NCI-H82 treated with DMSO at 0.1 percent for 48 hours (cell line): ENCODE measurements around the gene MAFG.
A peak's percentile ranks its signal among the peaks of the same experiment; 100 is the strongest.
"Not testable (repeated sequence)": the region's sequence is repeated elsewhere in the genome, so short reads cannot be mapped to it uniquely, and the experiment has no call there.

Experiments used
- DNase-seq: peaks from one replicate; lab custom pipeline; 2025; ENCODE audit not compliant: unreplicated experiment; lab: John Stamatoyannopoulos, UW

Gene MAFG

DNA sequence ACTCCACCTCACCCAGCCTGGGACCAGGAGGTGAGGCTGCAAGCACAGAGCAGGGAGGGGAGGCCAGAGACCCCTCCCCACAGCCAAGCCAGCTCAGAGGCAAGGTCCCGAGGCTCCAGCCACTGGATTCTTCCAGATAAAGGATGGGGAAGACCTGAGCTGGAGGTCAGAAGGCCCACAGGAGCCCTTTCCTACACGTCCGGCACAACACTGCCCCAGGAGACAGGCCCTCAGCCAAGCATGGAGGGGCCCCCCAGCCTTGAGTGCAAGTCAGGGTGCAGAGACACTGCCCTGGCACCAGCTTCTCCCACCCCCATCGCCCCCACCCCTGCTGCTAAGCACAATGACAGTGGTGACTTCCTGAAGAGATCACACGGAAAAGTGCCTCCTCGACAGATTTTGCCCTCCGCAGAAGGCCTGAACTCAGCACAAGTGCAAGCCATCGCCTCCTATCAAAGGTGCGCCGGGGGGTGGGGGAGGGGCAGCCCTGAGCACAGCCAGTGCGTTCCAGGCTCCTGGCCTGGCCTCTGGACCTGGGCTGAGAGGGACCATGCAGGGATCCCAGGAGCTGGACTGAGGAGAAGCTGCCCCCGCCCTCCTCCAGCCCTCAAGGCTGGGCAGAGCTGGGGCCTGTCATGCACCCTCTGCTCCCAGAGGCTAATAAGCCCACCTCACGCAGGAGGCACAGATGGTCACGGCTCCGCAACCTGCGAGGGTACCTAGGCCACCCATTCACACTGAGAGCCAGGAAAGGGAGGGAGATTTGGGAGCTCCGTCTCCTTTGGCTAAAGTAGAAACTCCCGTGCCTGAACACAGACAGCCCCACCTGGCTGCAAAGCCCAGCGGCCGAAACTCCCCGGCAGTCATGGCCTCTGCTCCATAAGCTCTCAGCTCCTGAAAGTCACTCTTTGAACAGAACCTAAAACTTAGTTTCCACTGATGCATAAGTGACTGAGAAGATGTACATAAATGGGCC is 2.7 kb downstream of the MAFG start:
- DNase-seq, result no peak

- no peak for DNase-seq
These were observed 4.0 kb downstream of the MAFG start for GRCh38 chr17:81923302-81924260.

- no peak for DNase-seq
These were observed 4.8 kb downstream of the MAFG start for GRCh38 chr17:81922566-81923301.

- DNase-seq, result no peak
These were observed 5.5 kb downstream of the MAFG start for GRCh38 chr17:81921996-81922565.

- DNase-seq, result no peak
These were observed 6.0 kb downstream of the MAFG start for GRCh38 chr17:81921537-81921862.

DNA sequence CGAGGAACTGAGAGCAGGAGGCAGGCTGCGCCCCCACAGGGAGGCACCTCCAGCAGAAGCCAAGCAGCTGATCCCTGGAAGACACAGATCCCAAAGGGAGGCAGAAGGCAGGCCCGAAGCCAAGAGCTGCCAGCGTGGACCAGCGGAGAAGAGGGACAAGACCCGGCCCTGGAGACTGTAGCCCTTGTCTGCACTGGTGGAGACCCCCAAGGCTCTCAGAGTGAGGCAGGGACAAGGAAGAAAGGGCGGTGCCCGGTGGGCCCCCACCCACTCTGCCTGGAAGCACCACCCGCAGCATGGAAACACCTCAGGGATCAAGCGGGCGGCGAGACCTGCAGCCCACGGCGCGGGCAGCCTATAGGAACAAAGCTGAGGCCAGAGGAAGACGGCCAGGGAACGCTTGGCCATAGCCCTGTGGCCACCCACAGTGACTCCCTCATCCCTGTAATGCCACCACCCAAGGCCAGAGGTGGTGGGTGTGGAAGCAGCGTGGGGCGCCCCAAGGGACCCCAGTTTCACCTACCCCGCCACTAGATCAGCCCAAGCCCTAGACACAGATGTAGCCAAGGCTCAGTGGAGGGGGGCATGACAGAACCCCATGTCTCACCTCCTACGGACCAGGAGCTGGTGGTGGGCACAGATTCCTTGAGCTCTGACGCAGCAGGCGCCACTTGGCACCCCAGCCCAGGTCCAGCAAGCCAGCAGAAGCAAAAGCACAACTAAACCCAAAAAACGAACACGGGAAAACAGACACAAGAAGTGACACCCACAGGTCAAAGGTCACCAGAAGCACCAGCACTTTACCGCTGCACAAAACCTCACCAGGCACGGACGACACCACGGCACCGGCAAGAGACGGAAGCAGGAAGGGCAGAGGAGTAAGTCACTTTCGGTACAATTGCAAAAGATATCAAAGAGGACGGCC is 6.7 kb downstream of the MAFG start:
- no peak for DNase-seq

GRCh38 chr17:81918832-81919545 is 8.5 kb downstream of the MAFG start:
- DNase-seq, result no peak

DNA sequence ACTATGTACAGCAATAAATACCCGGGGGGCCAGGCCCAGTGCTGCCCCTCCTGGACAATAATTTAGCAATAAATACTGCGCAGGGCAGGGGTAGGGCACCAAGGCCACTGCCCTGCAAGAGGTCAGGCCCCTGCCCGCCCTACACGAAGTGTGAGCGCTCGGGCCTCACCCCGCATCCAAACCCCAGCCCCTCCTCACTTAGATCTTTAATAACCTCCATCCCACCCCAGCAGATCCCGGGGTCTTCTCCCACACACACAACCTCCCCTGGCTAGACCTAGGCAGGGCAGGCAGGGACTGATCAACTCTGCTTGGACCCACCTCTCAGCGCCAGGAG is 9.2 kb downstream of the MAFG start:
- DNase-seq, result not testable (repeated sequence)

DNA sequence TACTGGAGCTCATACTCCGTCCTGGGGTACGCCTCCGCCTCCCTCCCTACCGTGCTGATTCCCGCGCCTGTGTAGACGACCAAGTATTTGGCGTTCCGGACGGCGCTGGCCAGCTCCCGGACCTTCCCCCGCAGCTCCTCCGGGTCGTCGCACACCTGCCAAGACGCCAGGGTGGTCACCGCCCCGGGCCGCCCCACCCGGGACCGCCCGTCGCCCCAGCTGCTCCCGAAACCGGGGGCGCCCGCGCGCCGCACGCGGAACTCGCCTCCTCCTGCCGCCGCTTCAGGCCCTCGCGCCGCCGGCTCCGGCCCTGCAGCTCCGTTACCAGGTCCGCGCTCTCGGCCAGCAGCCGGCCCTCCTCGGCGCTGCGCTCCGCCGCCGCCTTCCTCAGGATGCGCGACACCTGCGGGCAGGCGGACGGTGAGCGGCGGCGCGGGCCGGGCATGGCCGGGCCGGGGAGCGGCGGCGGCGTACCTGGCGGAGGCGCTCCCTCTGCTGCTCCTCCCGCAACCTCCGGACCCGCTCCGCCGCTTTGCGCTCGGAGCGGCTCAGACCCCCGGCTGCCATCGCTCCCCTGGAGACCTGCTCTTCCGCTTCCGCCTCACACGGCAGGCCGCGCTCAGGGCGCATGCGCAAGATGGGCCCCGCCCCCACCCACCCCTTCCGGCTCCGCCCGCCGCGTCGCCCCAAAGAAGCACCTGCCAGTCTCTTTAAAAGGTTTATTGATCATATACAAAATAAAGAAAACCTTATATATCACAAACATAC is 9.8 kb downstream of the MAFG start, which contains the start of gene SIRT7:
TSS of gene SIRT7 (minus strand) at position 612 of the 768 bp plus-strand sequence. CDS start at position 567, 45 bp downstream.
- peak; percentile 34 for DNase-seq

DNA sequence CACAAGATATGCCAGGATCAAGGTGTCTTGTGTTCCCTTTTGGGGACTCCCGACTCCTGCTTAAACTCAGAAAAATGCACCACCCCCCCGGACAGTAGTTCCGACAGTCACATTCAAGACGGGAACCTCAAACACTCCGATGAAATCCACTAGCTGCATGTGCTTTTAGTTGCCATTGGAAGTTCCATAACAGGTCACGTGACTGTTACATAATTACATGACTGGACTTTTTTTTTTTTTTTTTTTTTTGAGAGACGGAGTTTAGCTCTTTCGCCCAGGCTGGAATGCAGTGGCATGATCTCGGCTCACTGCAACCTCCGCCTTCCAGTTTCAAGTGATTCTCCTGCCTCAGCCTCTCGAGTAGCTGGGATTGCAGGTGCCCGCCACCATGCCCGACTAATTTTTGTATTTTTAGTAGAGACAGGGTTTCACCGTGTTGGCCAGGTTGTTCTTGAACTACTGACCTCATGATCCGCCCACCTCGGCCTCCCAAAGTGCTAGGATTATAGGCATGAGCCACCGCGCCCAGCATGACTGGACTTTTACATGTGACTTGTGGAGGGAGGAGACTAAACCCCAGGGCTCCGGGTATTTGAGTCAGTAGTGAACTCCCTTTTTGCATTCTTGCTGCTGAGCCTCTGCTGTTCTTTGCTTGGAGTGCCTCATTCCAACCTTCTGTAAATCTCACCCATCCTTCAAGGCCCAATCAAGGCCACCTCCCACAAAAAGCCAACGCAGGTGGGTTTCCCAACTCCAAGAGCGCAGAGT is 11.1 kb downstream of the MAFG start:
- no peak for DNase-seq

GRCh38 chr17:81915331-81915730 is 12.2 kb downstream of the MAFG start:
- no peak for DNase-seq

- no peak for DNase-seq
These were observed 13.3 kb downstream of the MAFG start for GRCh38 chr17:81914103-81914850.

- DNase-seq, result no peak
These were observed 14.0 kb downstream of the MAFG start for GRCh38 chr17:81913394-81914102.

DNA sequence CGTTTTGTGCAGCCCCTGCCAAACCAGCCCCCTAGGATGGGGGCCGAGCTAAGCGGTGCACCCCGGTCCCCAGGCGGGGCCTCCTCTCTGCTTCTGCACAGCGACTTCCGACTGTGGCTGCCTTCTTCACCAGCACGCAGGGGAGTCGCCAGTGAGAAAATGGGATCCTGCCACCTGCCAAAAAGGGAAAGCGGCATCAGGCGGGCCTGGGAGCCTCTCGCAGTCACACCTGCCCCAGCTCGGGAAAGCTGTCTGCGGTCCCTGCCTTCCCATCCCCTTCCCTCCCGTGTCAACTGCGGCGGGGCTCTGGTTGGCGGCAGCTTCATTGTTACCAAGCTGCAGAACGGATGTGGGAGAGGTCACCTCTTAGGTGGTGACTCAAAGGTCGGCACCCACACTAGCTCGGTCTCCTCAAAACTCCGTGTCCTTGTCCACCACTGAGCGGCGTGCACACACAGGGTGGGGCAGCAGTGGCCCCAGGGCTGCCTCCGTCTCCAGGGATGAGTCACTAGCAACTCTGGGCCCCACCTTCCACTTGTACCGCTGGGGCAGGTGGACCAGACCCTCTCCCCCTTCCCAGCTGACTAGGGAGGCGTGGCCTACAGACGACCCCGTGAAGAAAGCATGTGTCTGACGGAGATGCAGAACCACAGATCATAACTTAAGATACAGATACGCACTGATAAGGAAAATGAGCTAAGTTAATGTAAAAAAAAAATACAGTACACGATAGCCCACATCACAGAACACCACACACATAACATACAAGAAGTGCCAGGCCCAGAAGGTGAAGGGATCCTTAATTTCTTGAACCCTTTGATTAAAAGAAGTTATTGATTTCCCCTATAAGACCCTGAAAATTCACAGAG is 14.9 kb downstream of the MAFG start:
- no peak for DNase-seq

DNA sequence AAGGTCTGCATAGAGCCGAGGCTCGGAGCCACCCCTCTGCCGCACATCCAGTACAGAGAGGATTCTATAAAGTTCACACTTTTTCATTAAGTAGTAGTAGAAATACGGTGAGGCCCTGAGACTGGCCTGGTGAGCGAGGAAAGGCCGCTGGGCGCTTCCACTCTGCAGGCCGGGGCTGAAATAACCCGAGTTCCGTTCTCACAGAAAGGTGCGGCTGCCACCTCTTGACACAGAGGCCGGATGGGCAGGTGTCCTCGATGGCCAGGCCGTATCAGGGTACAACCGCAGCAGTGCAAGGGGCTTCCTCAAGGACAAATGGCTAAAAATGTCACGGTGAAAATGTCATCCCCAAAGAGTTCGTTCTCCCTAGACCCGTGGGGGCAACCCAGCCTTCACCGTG is 15.6 kb downstream of the MAFG start:
- no peak for DNase-seq
